Tibial artery (tissue), 4 donors: ENCODE results near the gene PEG3.

Source experiments
- DNase-seq, 2 donors: peaks; one replicate each; pipeline ENCODE4 v3.0.0-alpha.2; 2019
- H3K27ac ChIP-seq, 2 donors: fragments of 200-600 bp; sonication (generic) in 1 of 2; 1 replicate in 1 of 2; 2 replicates in 1 of 2; pipeline ENCODE4 v1.5.1; 2018 to 2019; ENCODE audit warnings: mild to moderate bottlenecking in 1 of 2
- H3K27me3 ChIP-seq, 2 donors: fragments of 200-600 bp; sonication (generic) in 1 of 2; one replicate each; pipeline versions ENCODE4 v1.5.1 to v1.6.0; 2016 to 2019
- H3K36me3 ChIP-seq, 3 donors: fragments of 200-600 bp; sonication (generic) in 2 of 3; one replicate each; pipeline ENCODE4 v1.5.1; 2016 to 2019; ENCODE audit warnings: mild to moderate bottlenecking in 2 of 3
- H3K4me1 ChIP-seq, 4 donors: fragments of 200-600 bp; sonication (generic) in 2 of 4; 1 replicate in 3 of 4; 2 replicates in 1 of 4; pipeline ENCODE4 v1.5.1; 2016 to 2019
- H3K4me3 ChIP-seq, 2 donors: fragments of 200-600 bp; sonication (generic) in 1 of 2; 1 replicate in 1 of 2; 2 replicates in 1 of 2; pipeline ENCODE4 v1.5.1; 2018 to 2019; ENCODE audit warnings: mild to moderate bottlenecking in 2 of 2
- H3K9me3 ChIP-seq, 3 donors: fragments of 200-600 bp; sonication (generic) in 1 of 3; one replicate each; pipeline ENCODE4 v1.5.1; 2016 to 2019
- intact Hi-C: fragments of 100-400 bp; cut with DNase I; formaldehyde crosslinking; loops from one replicate; pipeline ENCODE4 v1.15.0; 2023; ENCODE audit warnings: low total_unique reads
- TF ChIP-seq, protein P1 (sequence below), 2 experiments: fragments of 200-600 bp in 1 of 2; fragments of 450-650 bp in 1 of 2; IDR thresholded peaks; one replicate each; pipeline ENCODE4 v1.5.1; 2017 to 2019; ENCODE audit warnings: antibody characterized with exemption in 2 of 2, mild to moderate bottlenecking in 1 of 2, moderate library complexity in 1 of 2

The PEG3 gene

DNA sequence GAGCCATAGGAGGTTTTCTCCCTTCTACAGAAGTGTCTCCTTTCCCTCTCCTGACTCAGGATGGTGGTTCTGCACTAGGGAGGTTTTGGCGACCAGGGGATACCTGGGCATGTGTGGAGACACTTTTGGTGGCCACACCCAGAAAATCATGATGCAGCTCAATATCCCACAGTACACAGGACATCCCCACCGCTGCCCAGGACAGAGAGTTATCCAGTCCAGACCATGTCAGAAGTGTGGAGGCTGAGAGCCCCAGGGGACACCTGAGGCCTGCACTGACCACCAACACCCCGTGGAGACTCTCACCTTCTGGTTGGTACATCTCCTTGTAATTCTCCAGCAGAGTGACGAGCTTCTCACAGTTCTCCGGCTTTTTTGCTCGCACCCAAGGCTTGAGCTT lies 16.6 kb downstream of the PEG3 start:
- Histone ChIP-seq H3K27ac (no peak overlapping the region), H3K27me3 (no peaks in the 10 kb centered on the region), H3K9me3 (no peaks in the 10 kb centered on the region), H3K36me3 (peaks cover 33 to 45% (median 36%) of the 10 kb centered on the region in 3 donors), H3K4me1 (no peaks in the 10 kb centered on the region), H3K4me3 (no peak overlapping the region)
- intact Hi-C loops = no loop called here
- TF ChIP-seq, protein P1, sequence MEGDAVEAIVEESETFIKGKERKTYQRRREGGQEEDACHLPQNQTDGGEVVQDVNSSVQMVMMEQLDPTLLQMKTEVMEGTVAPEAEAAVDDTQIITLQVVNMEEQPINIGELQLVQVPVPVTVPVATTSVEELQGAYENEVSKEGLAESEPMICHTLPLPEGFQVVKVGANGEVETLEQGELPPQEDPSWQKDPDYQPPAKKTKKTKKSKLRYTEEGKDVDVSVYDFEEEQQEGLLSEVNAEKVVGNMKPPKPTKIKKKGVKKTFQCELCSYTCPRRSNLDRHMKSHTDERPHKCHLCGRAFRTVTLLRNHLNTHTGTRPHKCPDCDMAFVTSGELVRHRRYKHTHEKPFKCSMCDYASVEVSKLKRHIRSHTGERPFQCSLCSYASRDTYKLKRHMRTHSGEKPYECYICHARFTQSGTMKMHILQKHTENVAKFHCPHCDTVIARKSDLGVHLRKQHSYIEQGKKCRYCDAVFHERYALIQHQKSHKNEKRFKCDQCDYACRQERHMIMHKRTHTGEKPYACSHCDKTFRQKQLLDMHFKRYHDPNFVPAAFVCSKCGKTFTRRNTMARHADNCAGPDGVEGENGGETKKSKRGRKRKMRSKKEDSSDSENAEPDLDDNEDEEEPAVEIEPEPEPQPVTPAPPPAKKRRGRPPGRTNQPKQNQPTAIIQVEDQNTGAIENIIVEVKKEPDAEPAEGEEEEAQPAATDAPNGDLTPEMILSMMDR (IDR thresholded peaks at IDR 0.05) = no peak
- no peak for DNase-seq

DNA sequence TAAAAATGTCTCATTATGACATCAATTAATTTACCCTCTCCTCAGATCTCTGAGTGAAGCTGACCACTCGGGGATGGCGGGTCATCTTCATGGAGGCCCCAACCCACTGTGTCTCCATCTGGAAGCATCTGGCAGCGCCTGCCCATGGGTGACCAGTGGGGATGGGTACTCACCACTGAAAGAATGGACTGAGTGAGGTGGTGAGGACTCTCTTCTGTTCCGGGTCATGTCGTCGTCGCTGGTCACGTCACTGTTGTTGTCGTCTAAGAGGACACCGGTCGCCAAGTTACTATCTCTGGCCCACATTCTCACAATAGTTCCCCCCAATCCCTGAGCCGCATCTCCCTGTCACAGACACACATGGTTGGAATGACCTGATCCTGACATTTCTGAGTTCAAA lies 17.1 kb downstream of the PEG3 start:
- H3K4me1 ChIP-seq = no peaks in the 10 kb centered on the region
- no peaks in the 10 kb centered on the region for H3K9me3 ChIP-seq
- H3K27me3 ChIP-seq = no peaks in the 10 kb centered on the region
- TF ChIP-seq, protein P1 (IDR thresholded peaks at IDR 0.05) = no peak
- intact Hi-C loops = no loop called here
- DNase-seq = no peak
- H3K27ac ChIP-seq = no peak overlapping the region
- no peak overlapping the region for H3K4me3 ChIP-seq
- peaks cover 38 to 50% (median 42%) of the 10 kb centered on the region in 3 donors for H3K36me3 ChIP-seq

DNA sequence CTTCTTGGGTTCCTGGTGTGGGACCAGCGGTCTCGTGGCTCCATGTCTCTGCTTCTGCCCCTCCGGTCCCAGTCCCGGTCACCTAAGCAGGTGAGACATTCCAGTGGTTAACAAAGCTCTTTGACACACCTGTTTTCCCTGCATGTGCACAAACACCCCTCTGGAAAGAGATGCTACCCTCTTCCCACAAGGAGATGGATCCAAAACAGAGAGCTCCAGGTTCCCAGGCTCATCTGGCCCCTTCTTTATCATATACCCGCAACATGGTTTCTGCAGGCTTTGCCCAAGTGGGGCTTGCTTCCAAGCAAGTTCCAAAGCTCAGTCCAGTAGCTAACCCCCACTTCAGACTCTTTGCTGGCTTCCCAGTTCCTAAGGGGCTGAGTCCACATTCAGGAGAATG lies 17.8 kb downstream of the PEG3 start:
- TF ChIP-seq, protein P1 (IDR thresholded peaks at IDR 0.05) = no peak
- DNase-seq = no peak
- Histone ChIP-seq H3K27ac (no peak overlapping the region), H3K9me3 (no peaks in the 10 kb centered on the region), H3K36me3 (peaks cover 42 to 57% (median 42%) of the 10 kb centered on the region in 3 donors), H3K27me3 (no peaks in the 10 kb centered on the region), H3K4me3 (no peak overlapping the region), H3K4me1 (no peaks in the 10 kb centered on the region)
- intact Hi-C loops = no loop called here

DNA sequence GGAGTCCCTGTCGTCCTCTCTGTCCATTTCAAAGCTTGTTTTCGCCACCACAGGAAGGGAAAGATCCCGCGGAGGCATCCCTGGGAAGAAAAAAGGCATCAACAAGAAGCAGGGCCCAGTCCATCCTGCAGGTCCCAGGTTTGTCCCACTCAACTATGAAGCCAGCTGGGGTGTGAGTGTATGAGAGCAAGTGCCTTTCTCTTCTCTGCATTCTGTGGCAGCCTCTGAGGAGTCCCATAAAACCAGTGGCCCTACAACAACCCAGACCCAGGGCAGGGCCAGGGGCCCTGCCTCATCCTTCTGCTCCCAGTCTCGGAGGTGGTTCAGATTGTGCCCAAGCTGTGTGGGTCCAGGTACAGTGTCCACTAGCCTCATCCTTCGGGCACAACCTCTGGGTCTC lies 18.9 kb downstream of the PEG3 start:
- intact Hi-C loops = no loop called here
- no peaks in the 10 kb centered on the region for H3K4me1 ChIP-seq
- no peak overlapping the region for H3K4me3 ChIP-seq
- DNase-seq = no peak
- no peaks in the 10 kb centered on the region for H3K9me3 ChIP-seq
- H3K27ac ChIP-seq = no peak overlapping the region
- no peaks in the 10 kb centered on the region for H3K27me3 ChIP-seq
- peaks cover 42 to 66% (median 52%) of the 10 kb centered on the region in 3 donors for H3K36me3 ChIP-seq
- TF ChIP-seq, protein P1 (IDR thresholded peaks at IDR 0.05) = no peak

DNA sequence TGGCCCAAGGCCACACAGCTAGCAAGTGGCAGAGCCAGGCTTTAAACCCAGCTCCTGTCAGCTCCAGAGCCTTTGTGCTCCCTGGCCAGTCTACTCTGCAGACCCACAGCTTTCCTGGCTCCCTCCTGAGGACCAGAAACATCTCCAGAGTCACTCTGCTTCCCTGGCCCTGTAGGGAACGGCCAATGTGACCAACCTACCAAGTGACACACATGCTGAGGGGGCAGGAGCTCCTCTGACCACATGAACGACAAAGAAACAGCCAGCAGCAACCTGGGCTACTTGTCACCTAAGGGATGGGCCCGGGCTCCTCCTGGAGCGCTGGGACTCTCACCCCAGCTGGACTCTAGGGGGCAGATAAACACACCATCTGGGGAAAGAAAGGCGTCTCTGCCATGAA lies 19.3 kb downstream of the PEG3 start:
- Histone ChIP-seq H3K4me1 (no peaks in the 10 kb centered on the region), H3K27me3 (no peaks in the 10 kb centered on the region), H3K27ac (no peak overlapping the region), H3K9me3 (no peaks in the 10 kb centered on the region), H3K4me3 (no peak overlapping the region), H3K36me3 (peaks cover 42 to 66% (median 54%) of the 10 kb centered on the region in 3 donors)
- intact Hi-C loops = no loop called here
- DNase-seq = no peak
- TF ChIP-seq, protein P1 (IDR thresholded peaks at IDR 0.05) = no peak

DNA sequence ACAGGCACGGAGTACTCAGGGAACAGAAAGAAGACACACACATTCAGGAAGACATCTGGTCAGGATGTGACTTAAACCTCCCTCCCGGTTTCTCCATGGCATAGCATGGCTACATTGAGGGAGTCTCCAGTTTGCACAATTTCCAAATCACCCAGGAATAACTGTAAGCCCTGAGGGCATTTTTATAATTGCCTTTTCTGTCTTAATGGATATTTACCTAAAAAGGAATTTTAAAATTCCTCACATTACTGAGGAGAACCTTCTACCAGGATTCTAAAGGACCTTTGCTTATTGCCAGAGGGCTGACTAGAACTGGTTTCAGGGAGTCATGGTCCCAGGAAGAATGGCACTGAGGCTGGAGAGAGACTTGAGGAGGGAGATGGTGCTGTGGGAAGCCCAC lies 21.4 kb downstream of the PEG3 start:
- intact Hi-C loops = no loop called here
- H3K4me1 ChIP-seq = no peaks in the 10 kb centered on the region
- no peaks in the 10 kb centered on the region for H3K27me3 ChIP-seq
- no peaks in the 10 kb centered on the region for H3K9me3 ChIP-seq
- H3K36me3 ChIP-seq = peaks cover 42 to 61% (median 60%) of the 10 kb centered on the region in 3 donors
- DNase-seq = no peak
- no peak overlapping the region for H3K27ac ChIP-seq
- no peak overlapping the region for H3K4me3 ChIP-seq
- TF ChIP-seq, protein P1 (IDR thresholded peaks at IDR 0.05) = no peak
